Fibroblast of lung (primary cell): ENCODE measurements around the gene LDB1. TPM values are rescaled to one million over a fixed set of nuclear protein-coding genes. Genes with fewer than 3 reads are reported as not detected.

Source experiments
- DNase-seq, 2 donors: peaks; one replicate each; pipeline versions ENCODE4 v3.0.0 to v3.0.0-alpha.2; 2010; ENCODE audit warnings: low read depth in 2 of 2
- H2AFZ ChIP-seq: 2 replicates; pipeline ENCODE4 v1.5.1; 2012; ENCODE audit warnings: low read length, control low read depth, inconsistent platforms
- H3K27ac ChIP-seq: 2 replicates; pipeline ENCODE4 v1.5.1; 2011; ENCODE audit warnings: low read length, control low read depth; ENCODE audit not compliant: insufficient read depth
- H3K27me3 ChIP-seq: 2 replicates; pipeline ENCODE4 v1.5.1; 2011; ENCODE audit warnings: mild to moderate bottlenecking, low read length; ENCODE audit not compliant: control insufficient read depth, insufficient read depth
- H3K36me3 ChIP-seq: 2 replicates; pipeline ENCODE4 v1.5.1; 2011; ENCODE audit warnings: low read length; ENCODE audit not compliant: control insufficient read depth, insufficient read depth
- H3K4me1 ChIP-seq: 2 replicates; pipeline ENCODE4 v1.5.1; 2011; ENCODE audit warnings: low read length; ENCODE audit not compliant: control insufficient read depth, insufficient read depth; ENCODE audit errors: extremely low read depth
- H3K4me2 ChIP-seq: 2 replicates; pipeline ENCODE4 v1.5.1; 2011; ENCODE audit warnings: low read length, control low read depth; ENCODE audit not compliant: insufficient read depth; ENCODE audit errors: extremely low read depth
- H3K4me3 ChIP-seq, 4 experiments: fragments of 200-600 bp in 1 of 4; sonication (generic) in 1 of 4; replicated peaks in 1 of 4; 2 replicates each; pipeline ENCODE4 v1.5.1; 2011 to 2016; ENCODE audit warnings: low read length in 4 of 4, low read depth in 3 of 4, mild to moderate bottlenecking in 3 of 4, control low read depth in 2 of 4, inconsistent platforms in 1 of 4, mixed read lengths in 1 of 4; ENCODE audit not compliant: insufficient read depth in 1 of 4; ENCODE audit errors: control extremely low read depth in 1 of 4
- H3K79me2 ChIP-seq: 2 replicates; pipeline ENCODE4 v1.5.1; 2012; ENCODE audit warnings: mild to moderate bottlenecking, low read length, inconsistent platforms; ENCODE audit not compliant: control insufficient read depth, insufficient read depth
- H3K9ac ChIP-seq: 2 replicates; pipeline ENCODE4 v1.5.1; 2011; ENCODE audit warnings: mild to moderate bottlenecking, low read length, control low read depth; ENCODE audit not compliant: insufficient read depth
- H3K9me3 ChIP-seq: 2 replicates; pipeline ENCODE4 v1.5.1; 2012; ENCODE audit warnings: low read depth, low read length; ENCODE audit not compliant: control insufficient read depth, insufficient read depth
- H4K20me1 ChIP-seq: 2 replicates; pipeline ENCODE4 v1.5.1; 2011; ENCODE audit warnings: low read length; ENCODE audit not compliant: control insufficient read depth, insufficient read depth; ENCODE audit errors: extremely low read depth
- EZH2 ChIP-seq: IDR thresholded peaks from 2 replicates; pipeline ENCODE4 v1.5.1; 2012; ENCODE audit warnings: low read length, control low read depth, mild to moderate bottlenecking; ENCODE audit errors: missing control alignments
- polyA plus RNA-seq, 2 donors: library from polyadenylated mRNA; depleted of rRNA in 1 of 2; stranded (reverse) in 1 of 2; unstranded in 1 of 2; fragments of >200 nt; gene quantifications; 2 replicates each; pipeline ENCODE4 v1.2.1, GENCODE V29; 2011 to 2012; ENCODE audit warnings: missing spikeins in 1 of 2
- total RNA-seq: library from RNA; depleted of rRNA; stranded (reverse); fragments of >200 nt; gene quantifications from 2 replicates; pipeline ENCODE4 v1.2.1, GENCODE V29; 2014
- TF ChIP-seq, protein P1 (sequence below), 2 donors: IDR thresholded peaks in 1 of 2; conservative IDR thresholded peaks in 1 of 2; 1 replicate in 1 of 2; 2 replicates in 1 of 2; pipeline ENCODE4 v1.5.1; 2011 to 2012; ENCODE audit warnings: low read length in 2 of 2, control low read depth in 1 of 2, inconsistent platforms in 1 of 2, low read depth in 1 of 2, mild to moderate bottlenecking in 1 of 2

LDB1 gene
- total and polyA plus RNA-seq, 2 donors (not counting 1 experiment from before 2014, with no cell fraction given), result 45.1 to 50.6 TPM

DNA sequence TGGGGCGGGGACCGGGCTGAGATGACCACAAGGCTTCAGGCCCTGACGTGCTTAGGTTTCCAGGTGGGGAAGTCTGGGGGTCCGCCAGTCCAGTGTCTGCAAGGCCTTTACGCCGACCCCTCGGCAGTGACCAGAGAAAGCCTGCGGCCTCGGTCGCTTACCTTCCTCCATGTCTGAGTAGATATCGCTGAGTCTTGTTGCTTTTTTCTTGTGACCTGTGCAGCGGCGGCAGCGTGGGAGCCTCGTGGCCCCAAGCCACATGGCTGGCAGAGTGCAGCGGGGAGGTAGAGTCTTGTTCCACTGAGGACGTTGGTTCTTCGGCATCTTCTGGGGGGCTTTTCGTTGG, 32.4 kb upstream of the LDB1 start:
- H3K9ac ChIP-seq, result peak overlapping the region; percentile 90
- H4K20me1 ChIP-seq, result no peaks in the 10 kb centered on the region
- H3K4me2 ChIP-seq, result peak overlapping the region; percentile 95
- H3K4me1 ChIP-seq, result peaks cover 7% of the 10 kb centered on the region
- H3K4me3 ChIP-seq, result peak overlapping the region; percentile 79 to 100 (median 86)
- H3K27me3 ChIP-seq, result no peaks in the 10 kb centered on the region
- peaks cover 24% of the 10 kb centered on the region for H3K36me3 ChIP-seq
- peak overlapping the region; percentile 96 for H3K27ac ChIP-seq
- peaks cover 50% of the 10 kb centered on the region for H3K79me2 ChIP-seq
- H2AFZ ChIP-seq, result peak overlapping the region; percentile 63
- TF ChIP-seq, protein P1, sequence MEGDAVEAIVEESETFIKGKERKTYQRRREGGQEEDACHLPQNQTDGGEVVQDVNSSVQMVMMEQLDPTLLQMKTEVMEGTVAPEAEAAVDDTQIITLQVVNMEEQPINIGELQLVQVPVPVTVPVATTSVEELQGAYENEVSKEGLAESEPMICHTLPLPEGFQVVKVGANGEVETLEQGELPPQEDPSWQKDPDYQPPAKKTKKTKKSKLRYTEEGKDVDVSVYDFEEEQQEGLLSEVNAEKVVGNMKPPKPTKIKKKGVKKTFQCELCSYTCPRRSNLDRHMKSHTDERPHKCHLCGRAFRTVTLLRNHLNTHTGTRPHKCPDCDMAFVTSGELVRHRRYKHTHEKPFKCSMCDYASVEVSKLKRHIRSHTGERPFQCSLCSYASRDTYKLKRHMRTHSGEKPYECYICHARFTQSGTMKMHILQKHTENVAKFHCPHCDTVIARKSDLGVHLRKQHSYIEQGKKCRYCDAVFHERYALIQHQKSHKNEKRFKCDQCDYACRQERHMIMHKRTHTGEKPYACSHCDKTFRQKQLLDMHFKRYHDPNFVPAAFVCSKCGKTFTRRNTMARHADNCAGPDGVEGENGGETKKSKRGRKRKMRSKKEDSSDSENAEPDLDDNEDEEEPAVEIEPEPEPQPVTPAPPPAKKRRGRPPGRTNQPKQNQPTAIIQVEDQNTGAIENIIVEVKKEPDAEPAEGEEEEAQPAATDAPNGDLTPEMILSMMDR (conservative IDR thresholded peaks at IDR 0.05 in 1 of 2, IDR thresholded peaks at IDR 0.05 in 1 of 2; ENCODE audit: low read depth in 1 of 2, low read length in 2 of 2), result no peak
- TF ChIP-seq EZH2, result no peak
- peak in 1 of 2 donors; percentile 24 for DNase-seq
- no peaks in the 10 kb centered on the region for H3K9me3 ChIP-seq

DNA sequence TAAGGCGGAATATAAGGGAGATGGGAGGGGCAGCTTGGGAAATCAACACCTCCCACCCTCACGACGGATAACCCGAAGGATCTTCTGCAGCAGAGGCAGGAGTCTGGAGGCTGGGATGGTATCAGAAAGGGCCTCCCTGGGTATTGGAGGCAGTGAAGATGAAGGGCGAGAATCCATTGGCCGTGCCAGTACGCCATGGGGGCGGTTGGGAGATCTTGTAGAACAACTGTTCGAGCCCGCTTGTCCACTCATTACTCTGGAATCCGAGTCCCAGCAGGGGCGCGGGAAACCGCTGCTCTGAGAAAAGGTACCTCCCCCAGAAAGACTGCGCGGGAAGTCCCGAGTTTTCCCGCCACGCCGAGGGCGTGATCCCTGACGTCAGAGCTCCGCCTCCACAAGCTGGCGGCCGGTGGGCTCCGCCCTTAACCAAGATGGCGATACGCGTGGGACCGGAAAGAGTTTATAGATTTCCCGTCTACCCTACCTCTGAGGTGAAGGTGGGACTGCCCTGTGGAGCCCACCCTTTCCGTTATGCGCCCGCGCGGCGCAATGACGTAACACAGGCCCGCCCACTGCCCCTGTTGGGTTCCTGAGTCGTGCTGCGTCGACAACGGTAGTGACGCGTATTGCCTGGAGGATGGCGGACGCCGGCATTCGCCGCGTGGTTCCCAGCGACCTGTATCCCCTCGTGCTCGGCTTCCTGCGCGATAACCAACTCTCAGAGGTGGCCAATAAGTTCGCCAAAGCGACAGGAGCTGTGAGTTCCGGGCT, 31.8 kb upstream of the LDB1 start, which contains the start of gene NOLC1:
Gene NOLC1 (plus strand): TSS at position 616 of the 771 bp plus-strand sequence. CDS start 22 bp downstream, at position 638.
- no peaks in the 10 kb centered on the region for H3K9me3 ChIP-seq
- H3K79me2 ChIP-seq, result peaks cover 45% of the 10 kb centered on the region
- no peaks in the 10 kb centered on the region for H3K27me3 ChIP-seq
- H3K9ac ChIP-seq, result peak within 1 kb of the TSS; percentile 90
- TF ChIP-seq, protein P1 (conservative IDR thresholded peaks at IDR 0.05 in 1 of 2, IDR thresholded peaks at IDR 0.05 in 1 of 2; ENCODE audit: low read depth in 1 of 2, low read length in 2 of 2), result no peak
- no peak for TF ChIP-seq EZH2
- H2AFZ ChIP-seq, result peak within 1 kb of the TSS; percentile 63
- no peaks in the 10 kb centered on the region for H4K20me1 ChIP-seq
- peaks cover 7% of the 10 kb centered on the region for H3K4me1 ChIP-seq
- peak within 1 kb of the TSS; percentile 95 for H3K4me2 ChIP-seq
- H3K27ac ChIP-seq, result peak within 1 kb of the TSS; percentile 96
- peak; percentile 99 for DNase-seq
- H3K36me3 ChIP-seq, result peaks cover 24% of the 10 kb centered on the region
- peak within 1 kb of the TSS; percentile 79 to 100 (median 86) for H3K4me3 ChIP-seq

DNA sequence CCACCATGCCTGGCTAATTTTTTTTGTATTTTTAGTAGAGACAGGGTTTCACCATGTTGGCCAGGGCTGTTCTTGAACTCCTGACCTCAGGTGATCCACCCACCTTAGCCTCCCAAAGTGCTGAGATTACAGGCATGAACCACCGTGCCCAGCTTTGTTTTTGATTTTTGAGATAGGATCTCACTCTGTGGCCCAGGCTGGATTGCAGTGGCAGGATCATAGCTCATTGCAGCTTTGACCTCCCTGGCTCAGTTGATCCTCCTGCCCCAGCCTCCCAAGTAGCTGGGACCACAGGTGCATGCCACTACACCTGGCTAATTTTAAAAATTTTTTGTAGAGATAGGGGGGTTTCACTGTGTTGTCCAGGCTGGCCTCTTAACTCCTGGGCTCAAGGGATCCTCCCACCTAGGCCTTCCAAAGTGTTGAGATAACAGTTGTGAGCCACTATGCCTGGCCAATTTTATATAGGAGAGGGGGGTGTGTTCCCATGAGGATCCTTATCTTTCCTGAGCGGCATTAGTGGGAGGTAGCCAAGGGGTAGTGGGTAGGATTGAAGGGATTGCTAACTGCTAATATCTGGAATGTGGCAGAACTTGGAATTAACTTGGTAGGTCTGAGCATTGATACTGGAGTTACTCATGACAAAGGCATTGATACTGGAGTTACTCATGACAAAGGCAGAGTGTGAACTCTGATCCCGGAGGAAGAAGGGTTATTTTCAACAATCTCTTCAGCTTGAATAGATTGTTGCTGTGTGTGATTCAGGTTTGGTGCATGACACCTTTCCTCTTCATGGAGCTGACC, 31.0 kb upstream of the LDB1 start:
- Histone ChIP-seq H3K27me3 (no peaks in the 10 kb centered on the region), H3K79me2 (peaks cover 38% of the 10 kb centered on the region), H3K4me1 (peaks cover 7% of the 10 kb centered on the region), H3K4me3 (peak overlapping the region; percentile 9 to 100 (median 36)), H4K20me1 (no peaks in the 10 kb centered on the region), H2AFZ (no peak overlapping the region), H3K27ac (peak overlapping the region; percentile 96), H3K9ac (peak overlapping the region; percentile 11), H3K9me3 (no peaks in the 10 kb centered on the region), H3K36me3 (peaks cover 28% of the 10 kb centered on the region), H3K4me2 (peak overlapping the region; percentile 78)
- peak; percentile 42 to 84 for DNase-seq
- TF ChIP-seq, protein P1 (conservative IDR thresholded peaks at IDR 0.05 in 1 of 2, IDR thresholded peaks at IDR 0.05 in 1 of 2; ENCODE audit: low read depth in 1 of 2, low read length in 2 of 2), result no peak
- no peak for TF ChIP-seq EZH2
